ENCODE results near the gene SRPK2.

DNA sequence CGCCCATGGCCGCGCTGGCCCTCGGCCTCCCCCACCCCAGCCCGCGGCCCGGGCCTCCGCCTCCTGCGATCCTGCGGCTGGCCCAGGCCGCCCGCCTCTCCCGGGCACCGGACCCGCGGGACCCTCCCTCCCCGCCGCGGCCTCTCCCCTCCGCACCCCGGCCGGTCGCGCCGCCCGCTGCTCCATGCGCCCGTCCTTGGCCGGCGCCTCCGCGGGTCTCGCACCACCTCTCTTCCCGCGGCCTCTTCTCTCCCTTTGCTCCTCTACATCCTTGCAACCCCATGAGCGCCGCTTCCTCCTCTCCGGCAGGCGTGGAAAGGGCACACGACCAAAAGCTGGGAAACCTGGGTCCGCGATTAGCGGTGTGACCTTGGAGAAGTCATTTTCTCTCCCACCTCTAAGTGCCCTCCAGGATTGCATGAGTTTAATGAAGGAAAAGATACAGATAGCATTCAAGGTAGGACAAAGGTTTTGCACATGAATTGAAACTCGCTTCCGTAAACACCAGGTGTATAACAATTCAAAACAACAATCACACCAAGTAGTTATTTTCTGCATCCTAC lies 448 bp upstream of the SRPK2 start:
- TF ChIP-seq, protein P1, sequence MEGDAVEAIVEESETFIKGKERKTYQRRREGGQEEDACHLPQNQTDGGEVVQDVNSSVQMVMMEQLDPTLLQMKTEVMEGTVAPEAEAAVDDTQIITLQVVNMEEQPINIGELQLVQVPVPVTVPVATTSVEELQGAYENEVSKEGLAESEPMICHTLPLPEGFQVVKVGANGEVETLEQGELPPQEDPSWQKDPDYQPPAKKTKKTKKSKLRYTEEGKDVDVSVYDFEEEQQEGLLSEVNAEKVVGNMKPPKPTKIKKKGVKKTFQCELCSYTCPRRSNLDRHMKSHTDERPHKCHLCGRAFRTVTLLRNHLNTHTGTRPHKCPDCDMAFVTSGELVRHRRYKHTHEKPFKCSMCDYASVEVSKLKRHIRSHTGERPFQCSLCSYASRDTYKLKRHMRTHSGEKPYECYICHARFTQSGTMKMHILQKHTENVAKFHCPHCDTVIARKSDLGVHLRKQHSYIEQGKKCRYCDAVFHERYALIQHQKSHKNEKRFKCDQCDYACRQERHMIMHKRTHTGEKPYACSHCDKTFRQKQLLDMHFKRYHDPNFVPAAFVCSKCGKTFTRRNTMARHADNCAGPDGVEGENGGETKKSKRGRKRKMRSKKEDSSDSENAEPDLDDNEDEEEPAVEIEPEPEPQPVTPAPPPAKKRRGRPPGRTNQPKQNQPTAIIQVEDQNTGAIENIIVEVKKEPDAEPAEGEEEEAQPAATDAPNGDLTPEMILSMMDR (IDR thresholded peaks at IDR 0.05) = no peak
- TF ChIP-seq POLR2A (IDR thresholded peaks at IDR 0.05) (no peak), POLR2AphosphoS5 (IDR thresholded peaks at IDR 0.05; ENCODE audit: insufficient read depth in 1 of 2, low read depth in 1 of 2) (no peak)
